HK-2 (cell line): ENCODE results near the gene HS6ST2.
A peak's percentile ranks its signal among the peaks of the same experiment; 100 is the strongest.

Source experiments
- DNase-seq: peaks from one replicate; pipeline ENCODE4 v3.0.0-alpha.2; 2018; ENCODE audit not compliant: unreplicated experiment

The HS6ST2 gene

DNA sequence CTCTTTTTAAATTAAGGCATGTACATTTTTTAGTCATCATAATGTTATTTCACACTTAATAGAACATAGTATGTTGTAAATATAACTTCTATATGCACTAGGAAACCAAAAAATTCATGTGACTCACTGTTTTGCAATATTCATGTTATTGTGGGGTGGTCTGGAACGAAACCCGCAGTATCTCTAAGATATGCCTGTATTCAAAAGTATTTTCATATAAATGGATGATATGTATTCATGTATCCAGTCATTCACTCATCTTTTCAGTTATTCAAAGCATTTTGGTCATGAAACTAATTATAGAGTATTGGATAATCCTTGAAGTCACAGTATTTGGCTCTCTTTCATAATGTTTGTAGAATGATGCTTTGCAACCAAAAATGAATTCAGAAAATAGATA, 168.1 kb downstream of the HS6ST2 start:
- no peak for DNase-seq

DNA sequence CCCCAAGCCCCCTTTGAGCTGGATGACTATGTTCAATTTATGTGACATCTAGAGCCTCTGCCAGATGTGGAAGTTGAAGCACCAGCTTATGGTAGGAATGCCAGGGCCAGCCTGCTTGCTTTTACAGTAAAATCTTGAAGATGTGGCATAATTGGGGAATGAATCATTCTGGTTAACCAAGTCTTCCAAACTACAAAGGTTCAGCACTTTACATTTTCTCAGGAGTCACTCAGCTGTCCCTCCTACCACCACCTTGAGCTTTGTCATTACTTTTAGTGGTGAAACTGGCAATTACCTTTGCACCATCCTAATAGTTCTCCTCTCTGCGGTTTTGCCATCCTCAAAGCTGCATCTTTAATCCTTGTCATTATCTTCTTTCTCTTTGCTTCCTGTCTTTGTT, 172.2 kb downstream of the HS6ST2 start:
- peak; percentile 2 for DNase-seq

DNA sequence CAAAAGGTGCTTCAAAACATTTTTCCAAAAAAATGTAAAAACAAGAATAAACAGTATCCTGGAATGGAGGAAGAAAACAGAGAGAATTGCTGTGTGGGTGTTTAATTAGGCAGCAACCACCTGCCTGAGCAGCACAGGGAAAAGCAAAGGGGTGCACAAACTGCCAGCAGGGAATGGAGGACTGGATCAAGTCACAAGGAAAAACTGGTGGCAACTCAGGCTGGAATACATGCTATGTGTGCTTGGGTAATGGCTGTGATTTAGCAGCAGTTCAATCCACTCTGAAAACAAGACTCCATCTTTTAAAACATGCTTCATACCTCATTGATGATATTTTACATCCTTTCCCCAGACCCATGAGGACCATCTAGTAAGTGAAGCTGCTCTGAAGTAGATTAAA, 179.5 kb downstream of the HS6ST2 start:
- DNase-seq = no peak

- DNase-seq = no peak
Observed at GRCh38 chrX:132776486-132777210, 181.8 kb downstream of the HS6ST2 start.

GRCh38 chrX:132775263-132775823, 183.1 kb downstream of the HS6ST2 start:
- DNase-seq = no peak

- DNase-seq = no peak
Observed at GRCh38 chrX:132774010-132774714, 184.3 kb downstream of the HS6ST2 start.

GRCh38 chrX:132769609-132770008, 188.8 kb downstream of the HS6ST2 start:
- DNase-seq = no peak

GRCh38 chrX:132766452-132766851, 192.0 kb downstream of the HS6ST2 start:
- DNase-seq = no peak

DNA sequence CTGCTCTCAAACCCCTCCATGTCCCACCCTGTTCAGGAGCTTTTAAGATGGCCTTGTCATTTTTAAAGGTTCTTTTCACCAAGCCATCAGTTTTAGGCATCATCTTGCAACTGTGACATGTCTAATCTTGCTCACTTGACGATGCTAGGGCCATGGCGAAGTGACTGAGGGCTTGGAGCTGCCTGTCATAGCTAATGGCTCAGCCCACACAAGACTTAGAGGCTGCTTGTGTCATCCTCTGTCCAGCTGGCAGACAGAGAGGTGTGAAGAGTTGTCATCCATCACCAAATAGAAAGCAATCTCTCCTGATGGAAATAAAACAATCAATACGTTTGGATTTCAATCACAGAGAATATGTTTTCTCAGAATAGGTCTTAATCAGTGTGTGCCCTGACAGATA, 194.9 kb downstream of the HS6ST2 start:
- no peak for DNase-seq

DNA sequence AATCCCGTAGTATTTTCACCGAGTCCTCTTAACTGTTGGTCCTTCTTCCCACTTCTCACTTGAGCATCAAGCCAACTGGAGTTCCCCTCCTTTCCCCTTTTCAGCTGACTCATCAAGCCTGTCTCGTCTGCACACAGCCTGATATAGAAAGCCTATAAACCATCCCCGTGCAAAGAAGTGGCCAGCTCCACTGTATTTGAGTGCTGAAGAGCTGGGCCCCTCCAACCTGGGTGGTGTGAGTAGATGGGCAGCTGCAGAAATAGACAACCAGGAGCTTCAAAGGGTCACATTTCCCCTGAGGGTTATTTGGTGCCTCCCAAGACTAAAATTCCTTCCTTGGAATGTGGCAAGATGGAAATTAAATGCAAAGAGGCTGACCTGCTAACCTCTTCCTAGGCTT, 199.7 kb downstream of the HS6ST2 start:
- no peak for DNase-seq

GRCh38 chrX:132757066-132757623, 201.3 kb downstream of the HS6ST2 start:
- no peak for DNase-seq

DNA sequence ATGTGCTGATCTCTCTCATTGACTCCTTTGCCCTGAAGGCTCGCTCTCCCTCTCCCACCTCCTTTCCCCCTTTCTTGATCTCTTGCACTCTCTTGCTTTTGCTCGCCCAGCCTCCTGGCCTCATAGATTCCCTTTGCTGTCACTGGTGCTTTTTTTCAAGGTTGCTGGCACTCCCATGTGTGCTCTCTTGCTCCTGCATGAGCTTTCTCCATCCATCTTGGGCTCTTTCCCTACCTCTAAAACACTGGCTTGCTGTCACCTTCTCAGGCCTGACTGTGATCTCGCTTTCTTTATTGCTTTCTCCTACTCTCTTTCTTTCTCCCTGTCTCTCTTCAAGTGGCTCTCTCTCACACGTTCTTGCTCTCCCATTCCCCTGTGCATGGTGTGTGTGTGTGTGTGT, 202.0 kb downstream of the HS6ST2 start:
- DNase-seq = no peak

DNA sequence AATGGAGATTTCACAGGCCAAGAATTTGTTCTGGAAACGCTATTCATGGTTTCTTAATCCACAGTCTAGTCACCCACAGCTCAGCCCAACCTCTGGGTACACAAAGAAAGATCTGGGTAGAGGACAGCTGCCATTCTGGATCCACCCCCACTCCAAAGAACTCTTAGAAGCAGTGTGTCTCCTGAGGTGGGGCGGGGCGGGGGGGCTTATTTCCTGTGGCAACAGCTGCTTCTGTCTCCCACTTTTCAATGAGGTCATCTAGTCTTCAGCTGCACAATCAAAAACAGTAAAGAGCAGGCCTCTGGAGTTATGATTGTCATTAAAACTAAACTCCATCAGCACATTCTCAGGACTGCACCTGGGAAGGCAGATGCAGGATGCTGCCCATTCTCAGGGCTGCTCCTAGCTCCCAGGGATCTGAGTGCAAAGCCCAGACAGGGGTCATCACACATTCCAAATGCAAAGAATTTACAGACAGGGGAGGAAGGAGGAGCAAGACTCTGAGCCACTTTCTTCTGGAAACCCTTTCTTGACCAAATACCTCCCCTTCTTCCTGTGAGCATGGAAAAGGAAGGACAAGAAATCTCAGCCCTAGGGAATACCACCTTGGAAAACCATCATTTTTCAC, 207.3 kb downstream of the HS6ST2 start:
- no peak for DNase-seq

DNA sequence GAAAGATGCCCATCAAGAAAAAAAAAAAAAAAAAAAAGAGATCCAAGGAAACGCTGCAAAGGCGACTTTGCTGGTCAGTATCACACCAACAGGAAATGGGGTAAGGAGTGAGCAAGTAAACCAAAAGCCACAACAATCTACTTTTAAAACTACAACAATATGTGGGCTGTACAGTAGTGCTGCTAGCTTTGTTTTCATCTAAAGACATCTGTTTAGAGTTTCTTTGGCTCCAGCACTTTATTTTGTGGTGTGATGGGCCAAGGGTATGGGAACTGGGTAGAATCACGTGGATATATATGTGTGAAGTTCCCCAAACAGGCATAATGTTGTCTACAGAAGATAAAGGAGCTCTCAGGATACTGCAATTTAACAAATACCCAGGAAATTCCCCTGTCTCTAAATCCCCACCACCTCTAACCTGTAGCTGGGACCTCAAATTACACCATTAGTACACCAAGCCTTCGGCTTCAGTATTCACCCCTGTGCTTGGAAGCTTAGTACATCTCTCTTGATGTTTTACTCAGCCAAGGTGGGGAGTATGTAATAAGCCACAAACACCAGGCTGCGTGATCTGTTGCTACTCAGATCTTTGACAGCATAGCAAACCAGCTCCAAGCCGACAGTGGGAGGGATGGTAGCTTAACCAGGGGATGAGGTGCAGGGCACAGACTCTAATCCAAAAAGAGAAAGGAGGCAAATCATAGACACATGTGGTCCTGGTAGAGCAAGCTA, 207.9 kb downstream of the HS6ST2 start:
- DNase-seq = no peak

- no peak for DNase-seq
Observed at GRCh38 chrX:132749406-132749805, 209.0 kb downstream of the HS6ST2 start.

- DNase-seq = no peak
Observed at GRCh38 chrX:132748909-132749308, 209.5 kb downstream of the HS6ST2 start.

DNA sequence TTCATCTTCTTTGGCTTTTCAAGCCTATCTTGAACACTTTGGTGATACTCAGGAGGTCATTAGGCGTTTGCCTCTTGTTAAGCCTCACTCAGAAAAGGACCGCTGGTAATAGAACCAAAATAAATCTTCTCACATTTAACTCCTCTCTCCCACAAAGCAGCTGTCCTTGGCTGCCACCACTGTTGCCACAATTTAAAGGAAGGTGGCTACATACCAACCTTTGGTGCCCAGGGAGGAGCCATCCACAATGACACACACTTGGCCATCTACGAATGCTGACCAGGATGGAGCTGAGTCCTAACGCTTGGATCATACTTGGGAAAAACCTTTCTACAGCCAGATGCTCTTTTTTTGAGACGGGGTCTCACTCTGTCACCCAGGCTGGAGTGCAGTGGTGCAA, 210.2 kb downstream of the HS6ST2 start:
- no peak for DNase-seq

DNA sequence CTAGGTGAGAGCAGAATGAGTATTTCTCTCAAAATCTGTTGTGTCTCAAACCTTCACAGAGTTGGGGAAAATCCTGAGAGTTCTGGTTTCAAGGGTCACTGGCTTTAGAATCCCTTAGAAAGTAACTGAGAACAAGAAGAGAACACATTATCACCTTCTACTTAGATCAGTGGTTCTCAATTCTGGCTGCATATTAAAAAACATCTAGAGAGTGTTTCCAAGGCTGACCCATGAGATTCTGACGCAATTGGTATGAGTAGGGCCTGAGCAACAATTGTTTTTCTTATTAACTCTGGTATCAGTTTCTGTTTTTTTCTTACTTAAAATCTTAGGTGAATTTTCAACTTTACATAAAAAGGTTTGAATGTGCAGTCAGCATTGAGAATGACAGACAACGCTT, 212.8 kb downstream of the HS6ST2 start:
- no peak for DNase-seq

GRCh38 chrX:132744470-132744869, 214.0 kb downstream of the HS6ST2 start:
- DNase-seq = no peak

DNA sequence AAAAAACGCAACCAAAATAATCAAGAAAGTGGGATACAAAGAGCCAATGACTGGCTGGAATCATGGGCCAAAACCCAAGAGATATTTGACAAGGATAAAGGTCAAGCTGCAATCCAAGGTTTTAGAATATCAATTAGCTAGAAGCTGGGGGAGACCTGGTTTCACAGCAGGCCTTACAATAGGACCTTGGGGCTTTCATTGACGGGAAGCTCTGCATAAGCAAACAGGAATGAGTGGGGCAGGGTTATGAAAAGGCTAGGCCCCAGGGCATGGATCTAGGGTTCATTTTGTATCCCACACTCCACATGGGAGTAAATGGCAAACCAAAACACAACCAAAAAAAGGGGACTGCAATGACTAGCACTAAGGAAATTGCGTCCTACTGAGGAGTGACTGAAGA, 215.3 kb downstream of the HS6ST2 start:
- no peak for DNase-seq

DNA sequence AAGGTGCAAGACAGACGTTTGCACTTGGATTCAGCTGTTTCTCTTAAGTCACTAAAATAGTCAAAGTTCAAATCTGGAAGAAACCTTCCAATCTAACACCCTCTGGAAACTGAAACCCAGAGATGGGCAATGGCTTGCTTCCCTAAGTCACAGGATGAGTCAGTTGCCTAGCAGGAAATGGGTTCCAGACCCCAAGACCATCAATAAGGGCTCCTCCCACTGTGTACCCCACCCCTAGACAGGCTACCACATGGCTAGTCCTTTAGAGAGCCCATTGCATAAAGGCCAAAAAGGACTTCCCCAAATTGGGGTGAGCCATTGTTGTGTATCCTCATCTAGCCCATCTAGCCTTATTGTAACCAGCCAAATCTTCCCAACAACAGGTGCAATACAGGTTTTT, 216.2 kb downstream of the HS6ST2 start:
- DNase-seq = no peak

GRCh38 chrX:132741689-132742088, 216.7 kb downstream of the HS6ST2 start:
- DNase-seq = no peak
